NCI-H2029 (cell line): ENCODE data around the gene CMTM6.
"Not testable (repeated sequence)": the region's sequence is repeated elsewhere in the genome, so short reads cannot be mapped to it uniquely, and the experiment has no call there.

Experiments used
- DNase-seq: peaks from one replicate; lab custom pipeline; 2025; lab: John Stamatoyannopoulos, UW

CMTM6 gene

GRCh38 chr3:32447865-32448400 lies 54.7 kb downstream of the CMTM6 start:
- no peak for DNase-seq

- no peak for DNase-seq
These were observed 59.2 kb downstream of the CMTM6 start for GRCh38 chr3:32443478-32443877.

GRCh38 chr3:32442766-32443165 lies 59.9 kb downstream of the CMTM6 start:
- no peak for DNase-seq

- no peak for DNase-seq
These were observed 61.9 kb downstream of the CMTM6 start for GRCh38 chr3:32440611-32441350.

- DNase-seq = not testable (repeated sequence)
These were observed 63.2 kb downstream of the CMTM6 start for GRCh38 chr3:32439421-32439820.

- DNase-seq = no peak
These were observed 63.9 kb downstream of the CMTM6 start for GRCh38 chr3:32438596-32439344.

GRCh38 chr3:32437896-32438295 lies 64.8 kb downstream of the CMTM6 start:
- DNase-seq = no peak

- no peak for DNase-seq
These were observed 65.8 kb downstream of the CMTM6 start for GRCh38 chr3:32436816-32437189.

GRCh38 chr3:32435911-32436815 lies 66.5 kb downstream of the CMTM6 start:
- DNase-seq = no peak

- no peak for DNase-seq
These were observed 68.4 kb downstream of the CMTM6 start for GRCh38 chr3:32434206-32434605.

- no peak for DNase-seq
These were observed 69.7 kb downstream of the CMTM6 start for GRCh38 chr3:32432711-32433530.

GRCh38 chr3:32432045-32432710 lies 70.5 kb downstream of the CMTM6 start:
- DNase-seq = no peak

- no peak for DNase-seq
These were observed 71.2 kb downstream of the CMTM6 start for GRCh38 chr3:32431481-32431880.
